NT2/D1 (cell line): Measurements from ENCODE around the gene SLC37A2.

Source experiments
- SUZ12 ChIP-seq: IDR thresholded peaks from 2 replicates; pipeline ENCODE4 v1.6.1; 2011; ENCODE audit not compliant: insufficient read length, insufficient read depth; ENCODE audit errors: extremely low read depth
- YY1 ChIP-seq: IDR thresholded peaks from 2 replicates; pipeline ENCODE4 v1.6.1; 2011; ENCODE audit not compliant: insufficient read length, insufficient read depth
- ZNF274 ChIP-seq: IDR thresholded peaks from 2 replicates; pipeline ENCODE4 v1.6.1; 2011; ENCODE audit warnings: mild to moderate bottlenecking, low read depth, low read length

DNA sequence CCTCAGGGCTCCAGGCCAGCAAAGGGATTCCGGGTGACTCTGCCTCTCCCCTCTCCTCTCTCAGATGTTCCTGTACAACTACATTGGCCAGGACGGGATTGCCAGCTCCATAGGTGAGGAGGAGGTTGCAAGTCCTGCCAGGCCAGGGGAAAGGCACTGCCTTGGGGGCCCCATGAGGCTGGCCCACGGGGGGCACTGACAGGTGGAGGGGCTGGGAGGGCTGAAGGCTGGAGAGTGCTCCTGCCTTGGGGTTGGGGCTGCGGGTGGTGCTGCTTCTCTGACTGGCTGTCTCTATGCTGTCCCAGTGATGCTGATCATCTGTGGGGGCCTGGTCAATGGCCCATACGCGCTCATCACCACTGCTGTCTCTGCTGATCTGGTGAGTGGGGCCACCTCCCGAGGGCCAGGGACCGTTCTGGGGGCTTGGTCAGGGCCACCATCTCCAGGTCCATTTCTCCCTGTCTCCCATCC, 21.7 kb downstream of the SLC37A2 start:
- TF ChIP-seq ZNF274 (no peak), YY1 (no peak), SUZ12 (no peak)
